Neural cell (in vitro differentiated cells): ENCODE data around the gene MUC12. TPM values are rescaled to one million over a fixed set of nuclear protein-coding genes. Genes with fewer than 3 reads are reported as not detected.

Source experiments
- H2AFZ ChIP-seq: fragments of 200-600, 300-800 bp; sonication (generic), shearing (Covaris generic); 2 replicates; pipeline ENCODE4 v1.6.0; 2014; ENCODE audit warnings: low read depth, mild to moderate bottlenecking, antibody characterized with exemption, low read length, moderate library complexity
- H3F3A ChIP-seq: fragments of 200-600 bp; shearing (Covaris generic); 2 replicates; pipeline ENCODE4 v1.6.1; 2016; ENCODE audit warnings: mild to moderate bottlenecking, moderate library complexity, mixed read lengths, antibody characterized with exemption, low read length; ENCODE audit not compliant: insufficient read depth, poor library complexity, severe bottlenecking
- H3K27ac ChIP-seq: fragments of 200-600, 300-800 bp; sonication (generic), shearing (Covaris generic); 2 replicates; pipeline ENCODE4 v1.5.1; 2014; ENCODE audit warnings: mild to moderate bottlenecking, low read length, moderate library complexity
- H3K27me3 ChIP-seq: fragments of 300-800, 200-600 bp; sonication (generic), shearing (Covaris generic); 2 replicates; pipeline ENCODE4 v1.6.0; 2014; ENCODE audit warnings: mild to moderate bottlenecking, low read depth, low read length, moderate library complexity; ENCODE audit not compliant: insufficient read depth
- H3K36me3 ChIP-seq: fragments of 300-800, 200-600 bp; sonication (generic), shearing (Covaris generic); 2 replicates; pipeline ENCODE4 v1.5.1; 2014; ENCODE audit warnings: mild to moderate bottlenecking, antibody characterized with exemption, low read length, moderate library complexity; ENCODE audit not compliant: insufficient read depth
- H3K4me2 ChIP-seq: fragments of 300-800, 200-600 bp; sonication (generic), shearing (Covaris generic); 2 replicates; pipeline ENCODE4 v1.6.0; 2014; ENCODE audit warnings: mild to moderate bottlenecking, low read length
- H3K4me3 ChIP-seq: fragments of 300-800, 200-600 bp; sonication (generic), shearing (Covaris generic); 2 replicates; pipeline ENCODE4 v1.5.1; 2014; ENCODE audit warnings: mild to moderate bottlenecking, low read length, moderate library complexity
- H3K79me2 ChIP-seq: fragments of 200-600 bp; shearing (Covaris generic); replicated peaks from 2 replicates; pipeline ENCODE4 v1.6.0; 2014; ENCODE audit warnings: mild to moderate bottlenecking, low read length, moderate library complexity; ENCODE audit not compliant: insufficient read depth
- H3K9ac ChIP-seq: fragments of 300-800, 200-600 bp; sonication (generic), shearing (Covaris generic); 2 replicates; pipeline ENCODE4 v1.6.1; 2016; ENCODE audit warnings: mild to moderate bottlenecking, low read length, mixed read lengths
- H3K9me2 ChIP-seq: fragments of 200-600 bp; shearing (Covaris generic); 2 replicates; pipeline ENCODE4 v1.6.1; 2016; ENCODE audit warnings: mild to moderate bottlenecking, low read length, mixed read lengths; ENCODE audit not compliant: insufficient read depth
- H3K9me3 ChIP-seq: fragments of 200-600, 300-800 bp; sonication (generic), shearing (Covaris generic); 2 replicates; pipeline ENCODE4 v1.6.1; 2016; ENCODE audit warnings: mild to moderate bottlenecking, mixed run types, low read length, moderate library complexity, mixed read lengths
- H4K20me1 ChIP-seq: fragments of 200-600 bp; shearing (Covaris generic); 2 replicates; pipeline ENCODE4 v1.6.1; 2016; ENCODE audit warnings: mild to moderate bottlenecking, mixed run types; ENCODE audit not compliant: insufficient read depth
- CTCF ChIP-seq: fragments of 450-650 bp; IDR thresholded peaks from 2 replicates; pipeline ENCODE4 v1.5.1; 2014; ENCODE audit warnings: antibody characterized with exemption, mild to moderate bottlenecking, moderate library complexity; ENCODE audit not compliant: poor library complexity, severe bottlenecking
- EP300 ChIP-seq: fragments of 450-650 bp; conservative IDR thresholded peaks from 2 replicates; pipeline ENCODE4 v1.6.1; 2014; ENCODE audit warnings: antibody characterized with exemption, mild to moderate bottlenecking, moderate library complexity; ENCODE audit not compliant: poor library complexity, severe bottlenecking
- EZH2 ChIP-seq: fragments of 200-600, 300-800 bp; shearing (Covaris generic), sonication (generic); IDR thresholded peaks from 2 replicates; pipeline ENCODE4 v1.6.1; 2014; ENCODE audit warnings: antibody characterized with exemption, low read length, borderline replicate concordance, mild to moderate bottlenecking; ENCODE audit not compliant: insufficient read depth, poor library complexity, severe bottlenecking
- MXI1 ChIP-seq: fragments of 450-650 bp; conservative IDR thresholded peaks from 2 replicates; pipeline ENCODE4 v1.6.1; 2014; ENCODE audit warnings: antibody characterized with exemption, mild to moderate bottlenecking; ENCODE audit not compliant: poor library complexity, severe bottlenecking
- POLR2AphosphoS5 ChIP-seq: IDR thresholded peaks from 2 replicates; pipeline ENCODE4 v1.6.1; 2012
- RAD21 ChIP-seq: fragments of 450-650 bp; conservative IDR thresholded peaks from 2 replicates; pipeline ENCODE4 v1.6.1; 2014; ENCODE audit warnings: antibody characterized with exemption, mild to moderate bottlenecking, moderate library complexity
- REST ChIP-seq: IDR thresholded peaks from 2 replicates; pipeline ENCODE4 v1.6.1; 2012; ENCODE audit warnings: borderline replicate concordance
- SMC3 ChIP-seq: fragments of 450-650 bp; conservative IDR thresholded peaks from 2 replicates; pipeline ENCODE4 v1.6.1; 2014; ENCODE audit warnings: antibody characterized with exemption, mild to moderate bottlenecking, moderate library complexity; ENCODE audit not compliant: poor library complexity
- TAF1 ChIP-seq: IDR thresholded peaks from 2 replicates; pipeline ENCODE4 v1.6.1; 2012; ENCODE audit warnings: low read depth
- polyA plus RNA-seq: library from polyadenylated mRNA; depleted of rRNA; stranded (reverse); fragments of >200 nt; gene quantifications from 2 replicates; pipeline ENCODE4 v1.2.3, GENCODE V29; 2014

Gene MUC12
- polyA plus RNA-seq, 1 donor from 2014 or later: not detected

- Histone ChIP-seq H4K20me1 (no peaks in the 10 kb centered on the region), H3K9me2 (no peaks in the 10 kb centered on the region), H3K9ac (no peak overlapping the region), H3K79me2 (no peaks in the 10 kb centered on the region), H3F3A (no peaks in the 10 kb centered on the region), H3K27me3 (no peaks in the 10 kb centered on the region), H3K9me3 (no peaks in the 10 kb centered on the region), H3K4me2 (no peak overlapping the region), H3K4me3 (no peak overlapping the region), H3K27ac (no peak overlapping the region), H2AFZ (no peak overlapping the region), H3K36me3 (no peaks in the 10 kb centered on the region)
- TF ChIP-seq EZH2: no peak
- no peak for TF ChIP-seq SMC3
- TF ChIP-seq EP300: no peak
- no peak for TF ChIP-seq POLR2AphosphoS5
- TF ChIP-seq TAF1: no peak
- TF ChIP-seq MXI1: no peak
- TF ChIP-seq REST: no peak
These were observed 47.9 kb downstream of the MUC12 start for GRCh38 chr7:101017064-101017777.

- H3K9me2 ChIP-seq: no peaks in the 10 kb centered on the region
- H3K27me3 ChIP-seq: no peaks in the 10 kb centered on the region
- no peak overlapping the region for H3K9ac ChIP-seq
- H3K4me2 ChIP-seq: no peak overlapping the region
- TF ChIP-seq POLR2AphosphoS5: no peak
- TF ChIP-seq EZH2: no peak
- no peak for TF ChIP-seq CTCF
- no peak for TF ChIP-seq MXI1
- TF ChIP-seq REST: no peak
- no peak for TF ChIP-seq RAD21
- TF ChIP-seq EP300: no peak
- TF ChIP-seq TAF1: no peak
- TF ChIP-seq SMC3: no peak
- no peak overlapping the region for H2AFZ ChIP-seq
- no peaks in the 10 kb centered on the region for H3K9me3 ChIP-seq
- no peaks in the 10 kb centered on the region for H4K20me1 ChIP-seq
- H3K27ac ChIP-seq: no peak overlapping the region
- no peak overlapping the region for H3K4me3 ChIP-seq
- H3K79me2 ChIP-seq: no peaks in the 10 kb centered on the region
- no peaks in the 10 kb centered on the region for H3K36me3 ChIP-seq
- H3F3A ChIP-seq: no peaks in the 10 kb centered on the region
These were observed 49.2 kb downstream of the MUC12 start for GRCh38 chr7:101018271-101019167.
